ENCODE measurements around the gene GPC6. TPM values are rescaled to one million over a fixed set of nuclear protein-coding genes. Genes with fewer than 3 reads are reported as not detected.

GPC6 gene
- total RNA-seq, 4 donors from 2014 or later, result 13.7 to 21.7 (median 16.5) TPM

DNA sequence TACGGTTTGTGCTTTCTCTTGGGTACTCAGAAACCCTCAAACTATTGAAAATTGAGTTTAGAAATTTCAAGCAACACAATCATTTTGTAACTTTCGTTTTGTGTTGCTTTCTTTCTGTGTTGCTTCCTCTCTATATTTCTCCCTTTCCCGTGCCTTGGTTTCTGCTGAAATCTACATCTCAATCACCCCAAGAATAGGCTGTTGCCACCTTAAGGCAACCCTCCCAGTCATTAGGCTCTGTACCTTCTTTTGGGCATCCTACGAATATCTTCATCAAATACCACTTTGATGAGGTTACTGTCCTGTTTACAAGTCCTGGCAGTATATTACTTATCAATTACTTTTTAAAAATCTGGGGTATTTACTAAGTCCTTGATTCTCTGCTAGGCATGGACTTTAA is 621.6 kb downstream of the GPC6 start:
- no peaks in the 10 kb centered on the region for H3K27me3 ChIP-seq
- H3K4me1 ChIP-seq, result no peaks in the 10 kb centered on the region
- no peaks in the 10 kb centered on the region for H3K36me3 ChIP-seq
- 59 to 63% methylated on average over 4 of the region's 4 CpGs for WGBS, 2 donors (ENCODE audit: low coverage in 1 of 2)
- no peak overlapping the region for H3K4me3 ChIP-seq
- no peak for ATAC-seq
- no peak for TF ChIP-seq EP300 (IDR thresholded peaks at IDR 0.05)
- TF ChIP-seq POLR2AphosphoS5 (IDR thresholded peaks at IDR 0.05), result no peak
- no peak for TF ChIP-seq POLR2A (IDR thresholded peaks at IDR 0.05)
- no peak for TF ChIP-seq CTCF (IDR thresholded peaks at IDR 0.05)
- no peaks in the 10 kb centered on the region for H3K9me3 ChIP-seq
- no peak overlapping the region for H3K27ac ChIP-seq

GRCh38 chr13:93851236-93851635 is 624.6 kb downstream of the GPC6 start:
- WGBS, 2 donors (ENCODE audit: low coverage in 1 of 2), result 50 to 53% methylated on average over 2 of the region's 2 CpGs
- H3K27me3 ChIP-seq, result no peaks in the 10 kb centered on the region
- TF ChIP-seq POLR2AphosphoS5 (IDR thresholded peaks at IDR 0.05), result no peak
- TF ChIP-seq EP300 (IDR thresholded peaks at IDR 0.05), result no peak
- TF ChIP-seq POLR2A (IDR thresholded peaks at IDR 0.05), result no peak
- TF ChIP-seq CTCF (IDR thresholded peaks at IDR 0.05), result no peak

GRCh38 chr13:93853912-93854311 is 627.3 kb downstream of the GPC6 start:
- H3K27me3 ChIP-seq, result no peaks in the 10 kb centered on the region
- TF ChIP-seq CTCF (IDR thresholded peaks at IDR 0.05), result no peak
- TF ChIP-seq POLR2A (IDR thresholded peaks at IDR 0.05), result no peak
- no peak for ATAC-seq
- H3K27ac ChIP-seq, result no peak overlapping the region
- H3K4me1 ChIP-seq, result no peaks in the 10 kb centered on the region
- no peak overlapping the region for H3K4me3 ChIP-seq
- H3K9me3 ChIP-seq, result no peaks in the 10 kb centered on the region
- no peaks in the 10 kb centered on the region for H3K36me3 ChIP-seq
- 61 to 67% methylated on average over 5 of the region's 5 CpGs for WGBS, 2 donors (ENCODE audit: low coverage in 1 of 2)

More at GRCh38 chr13:93851236-93851635, 624.6 kb downstream of the GPC6 start:
- no peak overlapping the region for H3K27ac ChIP-seq
- no peak overlapping the region for H3K4me3 ChIP-seq
- H3K36me3 ChIP-seq, result no peaks in the 10 kb centered on the region
- no peaks in the 10 kb centered on the region for H3K9me3 ChIP-seq
- no peaks in the 10 kb centered on the region for H3K4me1 ChIP-seq
- no peak for ATAC-seq

- Histone ChIP-seq H3K27me3 (no peaks in the 10 kb centered on the region), H3K27ac (no peak overlapping the region), H3K9me3 (no peaks in the 10 kb centered on the region), H3K4me1 (no peaks in the 10 kb centered on the region), H3K4me3 (no peak overlapping the region), H3K36me3 (no peaks in the 10 kb centered on the region)
- ATAC-seq, result no peak
- TF ChIP-seq EP300 (IDR thresholded peaks at IDR 0.05) (no peak), POLR2A (IDR thresholded peaks at IDR 0.05) (no peak), CTCF (IDR thresholded peaks at IDR 0.05) (no peak), POLR2AphosphoS5 (IDR thresholded peaks at IDR 0.05) (no peak)
These were observed 630.5 kb downstream of the GPC6 start for GRCh38 chr13:93857126-93857525.

GRCh38 chr13:93859716-93860115 is 633.1 kb downstream of the GPC6 start:
- Histone ChIP-seq H3K4me3 (no peak overlapping the region), H3K27ac (no peak overlapping the region), H3K27me3 (no peaks in the 10 kb centered on the region), H3K36me3 (no peaks in the 10 kb centered on the region), H3K9me3 (no peaks in the 10 kb centered on the region), H3K4me1 (no peaks in the 10 kb centered on the region)
- WGBS, 2 donors (ENCODE audit: low coverage in 1 of 2), result 67 to 80% methylated on average over 2 of the region's 2 CpGs
- TF ChIP-seq POLR2A (IDR thresholded peaks at IDR 0.05) (no peak), CTCF (IDR thresholded peaks at IDR 0.05) (no peak)
- no peak for ATAC-seq
